CD4-positive, alpha-beta T cell (primary cell): ENCODE measurements around the gene ABCC9. TPM values are rescaled to one million over a fixed set of nuclear protein-coding genes. Genes with fewer than 3 reads are reported as not detected.

Source experiments
- ATAC-seq: fragments of 200-7000 bp; cut with Tn5 transposase; one replicate; pipeline ENCODE4 v1.10.0; 2022; ENCODE audit warnings: mild to moderate bottlenecking; ENCODE audit not compliant: poor library complexity
- CTCF ChIA-PET: fragments of 350-600 bp; sonication (Branson Sonifier 250); formaldehyde crosslinking; loops from one replicate; lab custom pipeline; 2021; ENCODE audit warnings: antibody characterized with exemption, inconsistent platforms; lab: Charles Lee
- POLR2A ChIA-PET: fragments of 350-600 bp; sonication (Branson Sonifier 250); formaldehyde crosslinking; loops from one replicate; lab custom pipeline; 2021; ENCODE audit warnings: antibody characterized with exemption, inconsistent platforms; lab: Charles Lee
- DNase-seq, 14 experiments: peaks; one replicate each; pipeline ENCODE4 v3.0.0-alpha.2; 2013 to 2020; ENCODE audit warnings: mixed read lengths in 2 of 14
- H3K27ac ChIP-seq, 2 donors: one replicate each; pipeline versions ENCODE4 v1.5.1 to v1.7.0; 2013; ENCODE audit warnings: low read length in 2 of 2, low read depth in 1 of 2, mild to moderate bottlenecking in 1 of 2
- H3K27me3 ChIP-seq, 2 experiments: 1 replicate in 1 of 2; 2 replicates in 1 of 2; pipeline versions ENCODE4 v1.6.1 to v1.7.0; 2013; ENCODE audit warnings: low read length in 2 of 2, control low read depth in 1 of 2, mild to moderate bottlenecking in 1 of 2, moderate library complexity in 1 of 2; ENCODE audit not compliant: insufficient read depth in 2 of 2, control insufficient read depth in 1 of 2
- H3K36me3 ChIP-seq: one replicate; pipeline ENCODE4 v1.6.1; 2013; ENCODE audit warnings: low read length, control low read depth; ENCODE audit not compliant: insufficient read depth
- H3K4me1 ChIP-seq: one replicate; pipeline ENCODE4 v1.6.1; 2013; ENCODE audit warnings: low read length, control low read depth; ENCODE audit not compliant: insufficient read depth
- H3K4me3 ChIP-seq: one replicate; pipeline ENCODE4 v1.5.1; 2013; ENCODE audit warnings: mild to moderate bottlenecking, low read length, moderate library complexity
- H3K9me3 ChIP-seq, 2 experiments: 1 replicate in 1 of 2; 2 replicates in 1 of 2; pipeline versions ENCODE4 v1.6.1 to v1.7.0; 2013; ENCODE audit warnings: low read length in 2 of 2, mild to moderate bottlenecking in 2 of 2, control low read depth in 1 of 2, moderate library complexity in 1 of 2; ENCODE audit not compliant: control insufficient read depth in 1 of 2, insufficient read depth in 1 of 2
- H3K27ac Mint-ChIP-seq: one replicate; pipeline ENCODE4 v1.8.0; 2020; ENCODE audit warnings: mixed read lengths
- H3K27me3 Mint-ChIP-seq: one replicate; pipeline ENCODE4 v1.8.0; 2021; ENCODE audit warnings: mixed read lengths
- H3K36me3 Mint-ChIP-seq: one replicate; pipeline ENCODE4 v1.8.0; 2021; ENCODE audit warnings: low read depth, mixed read lengths
- H3K4me1 Mint-ChIP-seq: one replicate; pipeline ENCODE4 v1.8.0; 2021; ENCODE audit warnings: low read depth, mixed read lengths
- H3K4me3 Mint-ChIP-seq: one replicate; pipeline ENCODE4 v1.8.0; 2020; ENCODE audit warnings: mild to moderate bottlenecking, mixed read lengths
- H3K9me3 Mint-ChIP-seq: one replicate; pipeline ENCODE4 v1.8.0; 2020; ENCODE audit warnings: mixed read lengths
- CTCF ChIP-seq: fragments of 200-600 bp; IDR thresholded peaks from one replicate; pipeline ENCODE4 v1.8.0; 2022; ENCODE audit warnings: antibody characterized with exemption, mild to moderate bottlenecking
- intact Hi-C, 2 experiments: fragments of 100-400 bp; cut with DNase I in 1 of 2; cut with micrococcal nuclease in 1 of 2; formaldehyde crosslinking; loops; one replicate each; pipeline versions ENCODE4 v1.15.1 to v1.9.0; 2023 to 2025; cut with DNase I, micrococcal nuclease
- total RNA-seq, 174 experiments: library from RNA in 2 of 174; stranded (reverse) in 2 of 174; gene quantifications; one replicate each; pipeline ENCODE4 v1.2.3 and lab custom pipeline; 2021 to 2026

Gene ABCC9
- total RNA-seq, 2 experiments from 2014 or later: not detected

- Histone ChIP-seq H3K4me1 (no peaks in the 10 kb centered on the region), H3K27ac (no peak overlapping the region), H3K4me3 (no peak overlapping the region), H3K9me3 (no peaks in the 10 kb centered on the region), H3K36me3 (no peaks in the 10 kb centered on the region), H3K27me3 (no peaks in the 10 kb centered on the region)
- ChIA-PET CTCF (no interaction called here), POLR2A (no interaction called here)
- DNase-seq: no peak
- no peak for TF ChIP-seq CTCF
- intact Hi-C loops: no loop called here
- peaks cover 18% of the 10 kb centered on the region for H3K27me3 Mint-ChIP-seq
- no peaks in the 10 kb centered on the region for H3K36me3 Mint-ChIP-seq
- H3K27ac Mint-ChIP-seq: no peak overlapping the region
- H3K9me3 Mint-ChIP-seq: no peaks in the 10 kb centered on the region
- H3K4me1 Mint-ChIP-seq: no peaks in the 10 kb centered on the region
- ATAC-seq: no peak
- H3K4me3 Mint-ChIP-seq: no peak overlapping the region
Measured at GRCh38 chr12:21851151-21851550, 90.1 kb downstream of the ABCC9 start.

DNA sequence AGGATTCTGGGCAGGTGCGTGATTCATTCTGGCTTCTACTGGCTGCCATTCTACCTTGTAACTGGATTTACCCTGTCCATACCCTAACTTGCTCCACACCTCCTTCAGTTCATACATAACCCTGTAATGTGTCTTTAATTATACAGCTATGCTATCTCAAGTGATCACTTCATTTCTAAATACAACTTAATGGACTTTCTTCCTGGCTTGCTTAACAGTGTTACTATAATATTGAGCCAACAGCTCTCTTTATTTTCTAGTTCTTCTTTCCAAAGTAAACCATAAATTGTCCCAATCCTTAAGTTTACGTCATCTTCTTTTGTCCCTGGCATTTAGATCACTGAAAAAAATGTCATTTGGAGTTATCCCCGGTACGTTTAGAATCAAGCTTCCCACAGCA lies 90.8 kb downstream of the ABCC9 start:
- Histone ChIP-seq H3K27ac (no peak overlapping the region), H3K9me3 (no peaks in the 10 kb centered on the region), H3K4me1 (no peaks in the 10 kb centered on the region), H3K4me3 (no peak overlapping the region), H3K27me3 (no peaks in the 10 kb centered on the region), H3K36me3 (no peaks in the 10 kb centered on the region)
- no peaks in the 10 kb centered on the region for H3K4me1 Mint-ChIP-seq
- TF ChIP-seq CTCF: no peak
- no peak overlapping the region for H3K27ac Mint-ChIP-seq
- no peaks in the 10 kb centered on the region for H3K9me3 Mint-ChIP-seq
- H3K36me3 Mint-ChIP-seq: no peaks in the 10 kb centered on the region
- intact Hi-C loops: no loop called here
- ATAC-seq (no peak), DNase-seq (no peak)
- ChIA-PET CTCF (no interaction called here), POLR2A (no interaction called here)
- H3K27me3 Mint-ChIP-seq: peaks cover 18% of the 10 kb centered on the region
- H3K4me3 Mint-ChIP-seq: no peak overlapping the region

DNA sequence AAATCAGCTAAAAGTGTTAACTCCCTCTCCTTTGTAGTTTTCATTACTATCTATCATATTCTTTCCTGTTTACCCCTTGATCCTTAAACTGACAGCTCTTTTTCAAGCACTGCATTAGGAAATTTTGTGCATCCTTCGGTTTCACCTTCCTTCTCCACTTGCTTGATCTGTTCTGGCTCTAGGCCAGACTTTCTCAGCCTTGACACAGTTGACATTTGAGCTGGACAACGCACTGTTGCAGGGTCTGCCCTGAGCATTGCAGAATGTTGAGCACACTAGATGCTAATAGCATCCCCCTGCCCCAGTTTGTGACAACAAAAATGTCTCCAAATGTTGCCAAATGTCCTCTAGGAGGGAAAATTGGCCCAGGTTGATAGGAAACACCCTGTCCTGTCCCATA lies 91.3 kb downstream of the ABCC9 start:
- no peak overlapping the region for H3K27ac Mint-ChIP-seq
- no peaks in the 10 kb centered on the region for H3K9me3 Mint-ChIP-seq
- Histone ChIP-seq H3K4me1 (no peaks in the 10 kb centered on the region), H3K27me3 (no peaks in the 10 kb centered on the region), H3K36me3 (no peaks in the 10 kb centered on the region), H3K27ac (no peak overlapping the region), H3K4me3 (no peak overlapping the region), H3K9me3 (no peaks in the 10 kb centered on the region)
- no peaks in the 10 kb centered on the region for H3K4me1 Mint-ChIP-seq
- H3K4me3 Mint-ChIP-seq: no peak overlapping the region
- intact Hi-C loops: no loop called here
- TF ChIP-seq CTCF: no peak
- no peak for ATAC-seq
- DNase-seq: no peak
- ChIA-PET POLR2A (no interaction called here), CTCF (no interaction called here)
- H3K36me3 Mint-ChIP-seq: no peaks in the 10 kb centered on the region
- H3K27me3 Mint-ChIP-seq: peaks cover 18% of the 10 kb centered on the region
